Mesangial cell (primary cell): ENCODE measurements around the gene TAS2R1. TPM values are rescaled to one million over a fixed set of nuclear protein-coding genes. Genes with fewer than 3 reads are reported as not detected.

Source experiments
- total RNA-seq: library from RNA; depleted of rRNA; stranded (reverse); fragments of >200 nt; gene quantifications from 2 replicates; pipeline ENCODE4 v1.2.3, GENCODE V29; 2015

TAS2R1 gene, protein sequence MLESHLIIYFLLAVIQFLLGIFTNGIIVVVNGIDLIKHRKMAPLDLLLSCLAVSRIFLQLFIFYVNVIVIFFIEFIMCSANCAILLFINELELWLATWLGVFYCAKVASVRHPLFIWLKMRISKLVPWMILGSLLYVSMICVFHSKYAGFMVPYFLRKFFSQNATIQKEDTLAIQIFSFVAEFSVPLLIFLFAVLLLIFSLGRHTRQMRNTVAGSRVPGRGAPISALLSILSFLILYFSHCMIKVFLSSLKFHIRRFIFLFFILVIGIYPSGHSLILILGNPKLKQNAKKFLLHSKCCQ
- not detected in 2 replicates for total RNA-seq

DNA sequence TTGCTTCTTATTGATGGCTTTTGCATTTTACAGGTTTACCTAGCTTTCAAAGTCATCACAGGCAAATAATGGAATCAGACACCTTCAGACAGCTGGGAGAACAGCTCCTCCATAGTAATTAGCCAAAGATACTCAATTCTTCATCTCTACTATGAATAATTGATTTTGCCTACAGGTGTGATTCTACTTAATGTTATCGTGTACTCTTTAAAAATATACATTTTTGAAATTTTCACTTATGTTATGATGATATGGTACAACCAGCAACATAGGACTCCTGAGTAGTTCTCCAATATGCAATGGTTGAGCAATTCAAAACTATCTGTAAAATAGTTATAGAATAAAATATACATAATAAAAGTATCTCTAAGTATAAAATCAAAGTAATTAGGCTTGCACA lies at the start of gene TAS2R1:
TSS of gene TAS2R1 (minus strand) at position 101 of the 400 bp plus-strand sequence. CDS start 319 bp downstream, outside the sequence.

Other genes starting within 250 kb of the TAS2R1 start
- gene SEMA5A, start 84.3 kb downstream of the TAS2R1 start, total RNA-seq = 7.0 and 20.5 TPM in 2 replicates